Measurements from ENCODE around the gene LRRC4C. TPM values are rescaled to one million over a fixed set of nuclear protein-coding genes. Genes with fewer than 3 reads are reported as not detected.

Gene LRRC4C
- total RNA-seq, 1 experiment from 2014 or later, result 0.13 TPM

GRCh38 chr11:40140560-40140959, 1318.9 kb downstream of the LRRC4C start:
- no peak overlapping the region for H3K56ac ChIP-seq (ENCODE audit: insufficient read length, low read depth, low read length)
- H3K27ac Mint-ChIP-seq, result no peak overlapping the region

More at GRCh38 chr11:40140560-40140959, 1318.9 kb downstream of the LRRC4C start:
- no peak overlapping the region for H2AFZ ChIP-seq (ENCODE audit: low read length)
- no peak overlapping the region for H2BK5ac ChIP-seq (ENCODE audit: insufficient read length, low read length)
- H3K36me3 Mint-ChIP-seq (ENCODE audit: insufficient read depth in 1 of 3, low read depth in 3 of 3), result no peaks in the 10 kb centered on the region
- H3K9me3 Mint-ChIP-seq, result no peaks in the 10 kb centered on the region
- no peaks in the 10 kb centered on the region for H3K79me1 ChIP-seq (ENCODE audit: insufficient read depth, low read depth, low read length, poor library complexity, severe bottlenecking)
- no peak overlapping the region for H2BK120ac ChIP-seq (ENCODE audit: low read depth, low read length, poor library complexity, severe bottlenecking)
- no peak overlapping the region for H3K14ac ChIP-seq (ENCODE audit: insufficient read depth, low read length)
- H3K27ac ChIP-seq (ENCODE audit: insufficient read length, low read depth, low read length), result no peak overlapping the region
- H3K4me2 ChIP-seq (ENCODE audit: insufficient read depth, insufficient read length, low read length), result no peak overlapping the region
- H3K23me2 ChIP-seq (ENCODE audit: insufficient read length, low read depth, low read length, poor library complexity, severe bottlenecking), result no peaks in the 10 kb centered on the region
- TF ChIP-seq CTCF (conservative IDR thresholded peaks at IDR 0.05), result no peak
- no peak overlapping the region for H3K4me3 Mint-ChIP-seq
- no peaks in the 10 kb centered on the region for H3K4me1 Mint-ChIP-seq
- H3K4me1 ChIP-seq (ENCODE audit: insufficient read depth, low read length), result no peaks in the 10 kb centered on the region
- H3K27me3 ChIP-seq (ENCODE audit: insufficient read depth, low read length), result no peaks in the 10 kb centered on the region
- H4K5ac ChIP-seq (ENCODE audit: insufficient read length, low read depth, low read length), result no peak overlapping the region
- H4K20me1 ChIP-seq (ENCODE audit: control insufficient read depth, insufficient read depth, insufficient read length), result no peaks in the 10 kb centered on the region
- no peak overlapping the region for H3K4ac ChIP-seq (ENCODE audit: low read depth, low read length)
- H4K8ac ChIP-seq (replicated peaks; ENCODE audit: insufficient read length, low read depth, low read length), result no peak overlapping the region
- no peak for DNase-seq
- H3K23ac ChIP-seq (ENCODE audit: insufficient read length, low read depth, low read length), result no peak overlapping the region
- no peak overlapping the region for H4K91ac ChIP-seq (ENCODE audit: insufficient read length, low read depth, low read length)
- H2AK5ac ChIP-seq (ENCODE audit: insufficient read length, low read length), result no peak overlapping the region
- no peaks in the 10 kb centered on the region; the same call in none of the 2 replicates for H3K27me3 Mint-ChIP-seq (ENCODE audit: low read depth)
- no peak overlapping the region for H2BK20ac ChIP-seq (ENCODE audit: low read depth, low read length, poor library complexity, severe bottlenecking)
- no CpG with 5 or more reads among the region's 5 CpGs for WGBS (ENCODE audit: extremely low coverage, insufficient read length, low lambda C conversion rate)
- no peak overlapping the region for H3K9ac ChIP-seq (ENCODE audit: extremely low read depth, insufficient read length, low read length)
- H2BK12ac ChIP-seq (ENCODE audit: insufficient read length, low read depth, low read length), result no peak overlapping the region
- no peak overlapping the region for H2BK15ac ChIP-seq (ENCODE audit: low read depth, low read length)
- no peak overlapping the region for H3T11ph ChIP-seq (ENCODE audit: low read length)
- no peak overlapping the region for H3K18ac ChIP-seq (ENCODE audit: insufficient read length, low read depth, low read length)
- H3K9me3 ChIP-seq (ENCODE audit: control insufficient read depth, low read depth, low read length), result no peaks in the 10 kb centered on the region
- H3K79me2 ChIP-seq (ENCODE audit: insufficient read depth, low read length), result no peaks in the 10 kb centered on the region

All from H9 (cell line).